Tibial nerve (tissue), 4 donors: ENCODE data around the gene ABI3BP.
A peak's percentile ranks its signal among the peaks of the same experiment; 100 is the strongest.

Experiments used
- EP300 ChIP-seq, 2 donors: sonication (generic); formaldehyde crosslinking; IDR thresholded peaks; one replicate each; pipeline ENCODE4 v1.6.1; 2017; ENCODE audit warnings: antibody characterized with exemption in 2 of 2, mild to moderate bottlenecking in 1 of 2
- POLR2A ChIP-seq, 2 donors: fragments of 450-650 bp; IDR thresholded peaks; one replicate each; pipeline ENCODE4 v1.6.1; 2017; ENCODE audit warnings: antibody characterized with exemption in 2 of 2, mild to moderate bottlenecking in 2 of 2, moderate library complexity in 2 of 2
- TF ChIP-seq, protein P1 (sequence below), 5 experiments: fragments of 200-600 bp in 3 of 5; fragments of 450-650 bp in 2 of 5; sonication (generic) in 3 of 5; IDR thresholded peaks; one replicate each; pipeline ENCODE4 v1.5.1; 2016 to 2019; ENCODE audit warnings: antibody characterized with exemption in 5 of 5, mild to moderate bottlenecking in 3 of 5, moderate library complexity in 2 of 5

- TF ChIP-seq, protein P1, sequence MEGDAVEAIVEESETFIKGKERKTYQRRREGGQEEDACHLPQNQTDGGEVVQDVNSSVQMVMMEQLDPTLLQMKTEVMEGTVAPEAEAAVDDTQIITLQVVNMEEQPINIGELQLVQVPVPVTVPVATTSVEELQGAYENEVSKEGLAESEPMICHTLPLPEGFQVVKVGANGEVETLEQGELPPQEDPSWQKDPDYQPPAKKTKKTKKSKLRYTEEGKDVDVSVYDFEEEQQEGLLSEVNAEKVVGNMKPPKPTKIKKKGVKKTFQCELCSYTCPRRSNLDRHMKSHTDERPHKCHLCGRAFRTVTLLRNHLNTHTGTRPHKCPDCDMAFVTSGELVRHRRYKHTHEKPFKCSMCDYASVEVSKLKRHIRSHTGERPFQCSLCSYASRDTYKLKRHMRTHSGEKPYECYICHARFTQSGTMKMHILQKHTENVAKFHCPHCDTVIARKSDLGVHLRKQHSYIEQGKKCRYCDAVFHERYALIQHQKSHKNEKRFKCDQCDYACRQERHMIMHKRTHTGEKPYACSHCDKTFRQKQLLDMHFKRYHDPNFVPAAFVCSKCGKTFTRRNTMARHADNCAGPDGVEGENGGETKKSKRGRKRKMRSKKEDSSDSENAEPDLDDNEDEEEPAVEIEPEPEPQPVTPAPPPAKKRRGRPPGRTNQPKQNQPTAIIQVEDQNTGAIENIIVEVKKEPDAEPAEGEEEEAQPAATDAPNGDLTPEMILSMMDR (IDR thresholded peaks at IDR 0.05) = peak in 1 of 5 experiments; percentile 29
- peak; percentile 94 to 98 for TF ChIP-seq EP300 (IDR thresholded peaks at IDR 0.05)
- TF ChIP-seq POLR2A (IDR thresholded peaks at IDR 0.05) = peak; percentile 68 to 81
Observed at GRCh38 chr3:100708989-100709841, 284.0 kb downstream of the ABI3BP start, which contains the start of gene TFG.
